HTR-8/SVneo (cell line): Measurements from ENCODE around the gene SLC22A23.
A peak's percentile ranks its signal among the peaks of the same experiment; 100 is the strongest.

ENCODE experiments used
- DNase-seq: peaks from one replicate; pipeline ENCODE4 v3.0.0; 2011; ENCODE audit warnings: low spot score, mixed read lengths; ENCODE audit not compliant: insufficient read length
- FAIRE-seq: peaks from 2 replicates; lab custom pipeline; 2011; peaks lifted over from hg19 to GRCh38; lab: Jason Lieb, UNC

SLC22A23 gene

GRCh38 chr6:3240595-3240994 lies 216.3 kb downstream of the SLC22A23 start:
- FAIRE-seq (no peak), DNase-seq (no peak)

DNA sequence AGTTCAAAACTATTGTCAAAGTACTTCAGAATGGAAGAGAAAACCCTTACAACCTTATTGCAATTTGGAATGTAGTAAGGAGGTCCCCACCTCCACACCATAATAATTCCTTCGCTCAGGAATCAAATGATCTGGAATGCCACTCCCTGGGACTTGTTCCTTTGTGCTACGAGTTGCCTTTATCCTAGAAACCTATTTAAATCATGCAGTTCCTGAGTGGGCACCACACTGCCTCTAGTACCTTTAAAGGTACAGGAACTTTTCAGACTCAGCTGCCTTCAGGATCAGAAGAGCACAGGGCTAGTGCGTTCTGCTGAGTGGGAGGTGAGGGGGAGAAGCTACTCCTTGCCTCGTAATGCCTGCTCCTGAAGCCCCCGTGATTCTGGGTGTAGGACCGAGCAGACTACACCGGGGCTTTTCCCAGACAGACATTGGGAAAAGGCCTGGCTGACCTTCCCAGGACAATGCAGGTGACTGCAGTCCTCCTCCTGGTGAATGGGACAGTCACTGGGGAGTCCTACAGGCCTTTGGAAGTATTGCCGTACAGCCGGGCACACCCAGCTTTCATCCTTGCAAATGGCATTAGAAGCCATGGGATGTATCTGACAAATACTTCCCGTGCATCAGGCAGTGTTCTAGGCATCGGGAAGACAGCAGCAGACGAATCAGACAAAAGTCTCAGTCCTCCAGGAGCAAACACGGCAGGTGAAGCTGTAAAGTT lies 217.6 kb downstream of the SLC22A23 start:
- no peak for DNase-seq
- FAIRE-seq = no peak

DNA sequence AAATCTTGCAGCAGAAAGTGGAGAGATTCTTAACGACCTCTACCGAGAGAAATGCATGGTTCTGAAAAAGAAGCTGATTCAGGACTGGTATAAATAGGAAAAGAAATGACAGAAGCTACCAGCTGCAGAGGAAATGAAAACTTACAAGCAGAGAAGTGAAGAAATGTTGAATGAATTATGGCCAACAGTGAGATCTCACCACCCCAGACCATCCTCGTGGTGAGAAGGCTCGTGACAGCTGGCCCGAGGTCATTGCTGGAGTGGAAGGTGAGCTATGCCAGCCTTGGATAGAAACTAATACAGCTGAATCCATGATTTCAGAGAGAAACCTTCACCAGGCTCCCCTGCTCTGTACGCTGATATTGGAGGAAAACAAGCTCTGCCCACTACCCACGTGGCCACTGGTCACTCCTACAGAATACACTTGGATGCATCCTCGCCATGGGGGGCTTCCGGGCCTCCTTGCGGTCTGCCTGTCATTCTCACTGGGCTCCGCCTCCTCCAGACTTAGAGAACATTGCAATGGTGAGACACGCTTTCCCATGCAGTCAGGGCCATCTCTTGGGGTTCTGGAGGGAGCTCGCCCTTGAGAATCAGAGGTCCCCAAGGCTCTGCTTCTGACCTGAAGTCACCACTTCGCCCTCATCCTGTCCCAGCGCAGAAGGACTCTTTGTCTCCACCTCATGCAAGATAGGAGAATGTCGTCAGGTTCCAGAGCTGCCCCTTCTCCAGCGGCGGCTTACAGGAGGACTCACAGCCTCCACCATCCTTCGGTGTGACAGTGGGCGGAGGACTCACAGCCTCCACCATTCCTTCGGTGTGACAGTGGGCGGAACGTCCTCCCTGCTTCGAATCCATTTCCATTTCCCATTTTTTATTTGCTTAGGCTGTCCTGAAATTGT lies 218.8 kb downstream of the SLC22A23 start:
- FAIRE-seq (no peak), DNase-seq (no peak)

- DNase-seq (no peak), FAIRE-seq (no peak)
Observed at GRCh38 chr6:3236005-3236404, 220.8 kb downstream of the SLC22A23 start.

DNA sequence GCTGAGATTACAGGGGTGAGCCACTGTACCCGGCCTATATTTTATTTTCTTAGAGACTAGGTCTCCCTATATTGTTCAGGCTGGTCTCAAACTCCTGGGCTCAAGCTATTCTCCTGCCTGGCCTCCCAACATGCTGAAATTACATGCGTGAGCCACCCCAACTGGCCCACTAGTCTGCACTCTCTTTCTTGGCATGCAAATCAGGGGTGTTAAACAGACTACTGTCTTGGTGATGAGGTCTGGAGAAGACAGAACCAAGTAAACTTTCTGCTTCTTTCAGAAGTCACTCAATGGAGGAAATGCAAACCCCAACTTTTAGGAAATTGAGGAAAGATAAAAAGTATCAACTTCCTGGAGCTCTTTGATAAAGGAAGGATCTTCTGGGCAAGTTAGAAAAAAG lies 221.4 kb downstream of the SLC22A23 start:
- no peak for DNase-seq
- FAIRE-seq = no peak

GRCh38 chr6:3233904-3234303 lies 222.9 kb downstream of the SLC22A23 start:
- FAIRE-seq (no peak), DNase-seq (no peak)

GRCh38 chr6:3233321-3233720 lies 223.5 kb downstream of the SLC22A23 start:
- no peak for DNase-seq
- no peak for FAIRE-seq

DNA sequence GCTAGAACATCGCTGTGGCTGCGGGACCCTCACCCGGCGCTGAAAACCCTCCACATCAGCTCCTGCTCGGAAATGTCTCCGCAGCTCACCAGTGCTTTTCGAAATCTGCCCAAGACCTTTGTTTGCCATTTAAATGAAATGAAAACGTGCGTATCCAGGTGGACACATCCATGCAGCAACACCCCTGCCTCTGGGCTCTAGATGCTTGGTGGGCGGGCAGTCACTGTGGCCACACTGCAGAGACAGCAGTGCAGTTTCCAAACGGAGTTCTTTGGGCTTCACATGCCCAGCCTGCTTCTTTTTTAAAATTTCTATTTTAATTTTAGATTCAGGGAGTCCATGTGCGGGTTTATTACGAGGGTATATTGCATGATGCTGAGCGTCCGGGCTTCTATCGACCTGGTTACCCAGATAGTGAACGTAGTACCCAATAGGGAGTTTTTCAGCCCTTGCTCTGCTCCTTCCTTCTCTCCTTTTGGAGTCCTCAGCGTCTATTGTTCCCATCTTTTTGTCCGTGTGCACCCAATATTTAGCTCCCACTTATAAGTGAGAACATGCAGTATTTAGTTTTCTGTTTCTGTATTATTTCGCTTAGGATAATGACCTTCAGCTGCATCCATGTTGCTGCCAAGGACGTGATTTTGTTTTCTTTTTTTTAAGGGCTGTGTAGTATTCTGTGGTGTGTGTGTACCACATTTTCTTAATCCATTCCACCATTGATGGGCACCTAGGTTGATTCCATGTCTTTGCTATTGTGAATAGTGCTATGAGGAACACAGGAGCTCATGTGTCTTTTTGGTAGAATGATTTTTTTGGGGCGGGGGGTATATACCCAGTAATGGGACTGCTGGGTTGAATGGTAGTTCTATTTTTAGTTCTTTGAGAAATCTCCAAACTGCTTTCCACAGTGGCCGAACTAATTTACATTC lies 224.6 kb downstream of the SLC22A23 start:
- FAIRE-seq (no peak), DNase-seq (no peak)

DNA sequence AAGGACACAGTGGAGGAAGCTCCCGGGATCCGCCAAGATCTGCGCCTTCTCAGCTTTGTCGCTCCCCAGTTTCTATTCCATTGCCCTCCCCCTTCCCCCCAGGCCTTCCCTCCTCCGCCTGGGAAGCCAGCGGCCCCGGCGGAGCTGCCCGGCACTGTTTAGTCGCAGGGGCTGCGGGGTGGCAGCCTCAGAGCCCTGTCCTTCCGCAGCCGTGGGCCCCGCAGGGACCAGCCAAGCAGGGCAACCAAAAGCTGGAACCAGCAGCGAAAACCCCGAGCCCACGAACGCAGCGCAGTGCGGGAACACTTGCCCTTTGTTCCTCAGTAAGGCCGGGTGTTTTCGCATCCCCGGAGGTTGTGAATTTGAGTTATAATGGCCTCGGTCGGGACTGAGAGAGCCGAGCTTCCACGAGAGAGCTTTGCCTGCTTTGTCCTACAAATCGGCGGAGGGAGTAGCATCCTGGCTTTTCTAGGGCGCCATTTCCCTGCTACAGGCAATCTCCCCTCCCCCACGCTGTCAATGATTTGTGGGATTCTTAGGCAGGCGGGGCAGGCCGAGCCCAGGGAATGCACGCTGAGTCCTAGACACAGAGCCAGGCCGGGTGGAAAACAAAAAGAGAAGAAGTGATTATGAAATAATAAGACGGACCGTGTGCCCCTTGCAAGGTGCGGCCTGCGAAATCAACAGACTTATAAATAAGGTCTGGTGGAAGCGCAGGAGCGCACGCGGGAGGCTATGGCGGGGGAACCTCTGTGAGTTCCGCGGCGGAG lies 225.4 kb downstream of the SLC22A23 start:
- peak; percentile 38 for FAIRE-seq
- DNase-seq = peak; percentile 77

DNA sequence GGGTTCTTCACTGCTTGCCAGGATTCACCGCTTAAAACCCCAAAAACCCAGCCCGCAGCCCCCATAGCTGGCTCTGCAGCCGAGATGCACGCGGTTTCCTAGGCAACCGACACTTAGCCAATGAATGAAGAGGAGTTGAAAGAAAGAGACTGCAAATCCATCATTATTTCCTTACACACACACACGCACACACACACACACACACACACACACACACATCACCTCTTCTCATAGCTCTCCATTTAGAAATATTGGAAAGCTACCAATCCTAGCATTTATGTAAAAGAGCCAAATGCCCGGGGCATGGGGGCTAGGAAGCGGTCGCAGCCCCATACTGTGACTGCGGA lies 226.0 kb downstream of the SLC22A23 start:
- no peak for DNase-seq

GRCh38 chr6:3230256-3230882 lies 226.5 kb downstream of the SLC22A23 start:
- no peak for DNase-seq
- FAIRE-seq = no peak

More for the DNA sequence above, 226.0 kb downstream of the SLC22A23 start:
- no peak for FAIRE-seq

DNA sequence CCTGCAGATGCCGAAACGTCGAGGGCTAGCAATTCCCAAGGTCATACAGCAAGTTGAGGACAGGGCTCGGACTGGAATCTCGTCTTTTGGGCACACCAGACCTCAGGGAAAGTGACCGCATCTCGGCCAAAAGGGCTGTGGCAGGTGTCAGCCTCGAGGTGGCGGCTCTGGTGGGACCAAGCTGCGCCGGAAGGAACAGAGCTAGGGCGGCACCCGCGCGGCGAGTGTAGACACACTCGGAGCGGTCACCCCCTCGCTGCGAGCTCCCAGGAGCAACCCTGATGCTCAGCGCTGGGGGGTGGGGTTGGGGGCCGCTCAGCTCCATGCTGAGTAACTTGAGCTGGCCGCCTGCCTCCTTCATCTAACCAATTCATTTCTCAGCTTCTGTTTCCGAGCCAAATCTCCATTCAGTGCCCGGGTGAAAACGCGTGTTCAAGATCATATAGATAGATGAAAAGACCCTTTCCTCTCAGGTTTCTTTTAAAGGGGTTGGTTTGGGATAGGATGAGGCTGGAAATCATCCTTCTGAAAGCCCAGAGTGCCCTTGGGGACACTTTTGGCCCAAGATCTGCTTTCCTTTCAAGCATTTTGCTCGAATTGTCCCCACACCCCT lies 227.2 kb downstream of the SLC22A23 start:
- no peak for DNase-seq
- no peak for FAIRE-seq

DNA sequence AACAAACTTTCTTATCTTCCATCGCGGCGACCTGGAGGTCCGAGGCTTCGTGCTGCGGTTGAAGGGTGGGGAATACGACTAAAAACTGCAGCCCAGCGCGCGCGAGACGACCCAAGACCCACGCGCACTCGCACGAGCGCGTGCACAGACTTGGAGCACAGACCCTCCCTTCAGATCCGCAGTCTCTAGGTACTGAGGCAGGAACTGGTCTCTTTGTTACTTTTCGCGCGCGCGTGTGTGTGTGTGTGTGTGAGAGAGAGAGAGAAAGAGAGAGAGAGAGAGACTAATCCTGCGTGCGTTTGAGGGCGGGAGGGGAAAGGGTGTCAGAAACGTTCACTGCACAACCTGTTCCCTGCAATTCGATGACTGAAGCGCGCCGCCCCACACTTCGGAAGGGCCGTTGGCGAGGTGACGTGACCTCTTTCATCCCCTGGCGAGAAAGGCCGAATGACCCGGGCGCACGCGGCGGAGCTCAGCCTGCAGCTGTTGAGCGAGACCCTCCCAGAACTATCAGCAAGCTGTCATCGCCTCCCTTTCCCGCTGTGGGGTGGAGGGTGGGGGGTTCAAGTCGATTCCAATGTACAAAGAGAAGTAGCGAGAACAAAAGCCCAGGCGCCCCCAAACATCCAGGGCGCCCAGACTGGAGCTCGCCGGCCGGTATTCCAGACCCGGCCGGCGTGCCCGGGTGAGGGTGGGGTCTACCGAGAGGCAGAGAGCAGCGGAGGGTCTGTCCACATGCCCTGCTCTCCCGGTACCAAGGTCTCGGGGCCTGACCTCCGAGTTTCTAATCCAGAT lies 227.9 kb downstream of the SLC22A23 start:
- DNase-seq = no peak
- no peak for FAIRE-seq

DNA sequence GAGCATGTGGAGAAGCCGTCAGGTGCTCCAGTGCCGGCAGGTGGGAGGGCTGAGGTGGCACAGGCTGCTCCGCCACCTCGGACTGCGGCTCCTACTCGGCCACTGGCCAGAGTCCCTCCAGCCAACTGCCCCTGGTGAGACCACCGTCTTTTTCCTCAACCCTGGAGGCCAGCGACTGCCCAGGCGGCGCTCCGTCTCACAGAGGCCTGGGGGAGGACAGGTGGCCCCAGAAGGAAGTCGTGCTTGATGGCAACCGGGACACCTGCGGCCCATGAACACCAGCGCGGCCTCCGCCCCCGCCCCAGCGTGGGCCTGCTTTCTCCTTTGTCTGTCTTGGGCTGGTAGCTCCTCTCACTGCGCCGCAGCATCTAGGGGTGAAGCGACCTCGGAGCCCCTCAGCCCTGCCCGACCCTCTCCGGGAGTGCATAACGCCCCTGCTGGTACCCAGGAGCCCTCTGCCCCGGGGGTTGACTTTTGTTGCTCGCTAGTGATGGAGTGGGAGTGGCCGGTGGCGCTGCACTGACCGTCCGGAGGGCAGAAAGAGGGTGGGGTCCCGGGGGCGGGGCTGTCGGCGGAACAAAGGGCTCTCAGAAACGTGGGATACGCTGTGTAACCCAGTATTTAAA lies 228.7 kb downstream of the SLC22A23 start:
- DNase-seq = no peak
- peak; percentile 52 for FAIRE-seq

- DNase-seq (peak; percentile 72), FAIRE-seq (peak; percentile 23)
Observed at GRCh38 chr6:3227363-3228045, 229.3 kb downstream of the SLC22A23 start, which contains the start of gene TUBB2B. TUBB2B (minus strand) TSS chr6:3227653; CDS start chr6:3227543, 110 bp downstream.

GRCh38 chr6:3226481-3227362 lies 230.1 kb downstream of the SLC22A23 start:
- FAIRE-seq = peak; percentile 9
- no peak for DNase-seq
